HepG2 (cell line): Measurements from ENCODE around the gene KTN1.

Source experiments
- ETS1 ChIP-seq: sonication (generic); formaldehyde crosslinking; IDR thresholded peaks from 2 replicates; pipeline ENCODE4 v1.4.0; 2020; ENCODE audit warnings: missing genetic modification reagents
- FOXJ3 ChIP-seq: sonication (generic); formaldehyde crosslinking; IDR thresholded peaks from 2 replicates; pipeline ENCODE4 v1.4.0; 2020; ENCODE audit warnings: missing genetic modification reagents, mild to moderate bottlenecking, borderline replicate concordance
- NFYB ChIP-seq: sonication (generic); formaldehyde crosslinking; IDR thresholded peaks from 2 replicates; pipeline ENCODE4 v1.4.0; 2020; ENCODE audit warnings: missing genetic modification reagents
- POLR2A ChIP-seq, 2 experiments: IDR thresholded peaks; 2 replicates each; pipeline ENCODE4 v1.6.1; 2011; ENCODE audit warnings: low read depth in 2 of 2, low read length in 2 of 2, mild to moderate bottlenecking in 1 of 2, moderate library complexity in 1 of 2; ENCODE audit not compliant: insufficient read depth in 1 of 2
- PRDM15 ChIP-seq: sonication (generic); formaldehyde crosslinking; IDR thresholded peaks from 2 replicates; pipeline ENCODE4 v1.4.0; 2020; ENCODE audit warnings: missing genetic modification reagents
- PREB ChIP-seq: sonication (generic); formaldehyde crosslinking; IDR thresholded peaks from 2 replicates; pipeline ENCODE4 v1.4.0; 2020; ENCODE audit warnings: missing genetic modification reagents
- TCF7 ChIP-seq: sonication (generic); IDR thresholded peaks from 2 replicates; pipeline ENCODE4 v1.6.1; 2016; ENCODE audit warnings: antibody characterized with exemption, low read depth
- ZFX ChIP-seq: sonication (generic); formaldehyde crosslinking; IDR thresholded peaks from 2 replicates; pipeline ENCODE4 v1.4.0; 2020; ENCODE audit warnings: mild to moderate bottlenecking, low read depth, missing genetic modification reagents, moderate library complexity

GRCh38 chr14:55693904-55694303 lies 113.9 kb downstream of the KTN1 start:
- TF ChIP-seq PREB (CRISPR knock-in tag), result no peak
- TF ChIP-seq POLR2A (IDR thresholded peaks at IDR 0.05; ENCODE audit: insufficient read depth in 1 of 2, low read depth in 2 of 2, low read length in 2 of 2), result no peak
- no peak for TF ChIP-seq FOXJ3 (CRISPR knock-in tag)
- TF ChIP-seq NFYB (CRISPR knock-in tag), result no peak
- no peak for TF ChIP-seq ETS1 (CRISPR knock-in tag)
- no peak for TF ChIP-seq ZFX
- no peak for TF ChIP-seq TCF7
- TF ChIP-seq PRDM15 (CRISPR knock-in tag), result no peak
